HUES48 (cell line): ENCODE data around the gene NUP93.

Source experiments
- H3K27ac ChIP-seq: one replicate; pipeline ENCODE4 v1.7.0; 2013; ENCODE audit warnings: low read depth, low read length, inconsistent platforms
- H3K27me3 ChIP-seq: 2 replicates; pipeline ENCODE4 v1.6.1; 2013; ENCODE audit warnings: mild to moderate bottlenecking, low read length; ENCODE audit not compliant: control insufficient read depth, insufficient read depth
- H3K36me3 ChIP-seq: 2 replicates; pipeline ENCODE4 v1.6.1; 2013; ENCODE audit warnings: low read length; ENCODE audit not compliant: control insufficient read depth, insufficient read depth
- H3K4me1 ChIP-seq: 2 replicates; pipeline ENCODE4 v1.6.1; 2013; ENCODE audit warnings: mild to moderate bottlenecking, low read length; ENCODE audit not compliant: control insufficient read depth, insufficient read depth
- H3K4me3 ChIP-seq: 2 replicates; pipeline ENCODE4 v1.5.1; 2013; ENCODE audit warnings: mild to moderate bottlenecking, low read depth, low read length
- H3K9ac ChIP-seq: 2 replicates; pipeline ENCODE4 v1.6.1; 2013; ENCODE audit warnings: mild to moderate bottlenecking, low read depth, low read length, moderate library complexity
- H3K9me3 ChIP-seq: 2 replicates; pipeline ENCODE4 v1.6.1; 2013; ENCODE audit warnings: low read length; ENCODE audit not compliant: control insufficient read depth, insufficient read depth

NUP93 gene

GRCh38 chr16:56871172-56871593, 141.3 kb downstream of the NUP93 start:
- Histone ChIP-seq H3K4me1 (no peaks in the 10 kb centered on the region), H3K27me3 (no peaks in the 10 kb centered on the region), H3K9me3 (no peaks in the 10 kb centered on the region), H3K4me3 (no peak overlapping the region), H3K9ac (no peak overlapping the region), H3K27ac (no peak overlapping the region), H3K36me3 (no peaks in the 10 kb centered on the region)

- no peaks in the 10 kb centered on the region for H3K4me1 ChIP-seq
These were observed 143.0 kb downstream of the NUP93 start for GRCh38 chr16:56872863-56873391.

GRCh38 chr16:56874800-56875199, 144.9 kb downstream of the NUP93 start:
- Histone ChIP-seq H3K4me1 (no peaks in the 10 kb centered on the region), H3K9ac (no peak overlapping the region), H3K36me3 (no peaks in the 10 kb centered on the region), H3K27me3 (no peaks in the 10 kb centered on the region), H3K4me3 (no peak overlapping the region), H3K9me3 (no peaks in the 10 kb centered on the region), H3K27ac (no peak overlapping the region)

More at GRCh38 chr16:56872863-56873391, 143.0 kb downstream of the NUP93 start:
- Histone ChIP-seq H3K27me3 (no peaks in the 10 kb centered on the region), H3K36me3 (no peaks in the 10 kb centered on the region), H3K4me3 (no peak overlapping the region), H3K9ac (no peak overlapping the region), H3K9me3 (no peaks in the 10 kb centered on the region), H3K27ac (no peak overlapping the region)

- H3K27me3 ChIP-seq, result no peaks in the 10 kb centered on the region
- no peaks in the 10 kb centered on the region for H3K9me3 ChIP-seq
- H3K27ac ChIP-seq, result no peak overlapping the region
- no peak overlapping the region for H3K4me3 ChIP-seq
- no peaks in the 10 kb centered on the region for H3K36me3 ChIP-seq
- no peaks in the 10 kb centered on the region for H3K4me1 ChIP-seq
- H3K9ac ChIP-seq, result no peak overlapping the region
These were observed 146.1 kb downstream of the NUP93 start for GRCh38 chr16:56876048-56876447.

GRCh38 chr16:56877486-56878182, 147.7 kb downstream of the NUP93 start:
- Histone ChIP-seq H3K4me1 (no peaks in the 10 kb centered on the region), H3K27ac (no peak overlapping the region), H3K36me3 (no peaks in the 10 kb centered on the region), H3K9me3 (no peaks in the 10 kb centered on the region), H3K27me3 (no peaks in the 10 kb centered on the region), H3K9ac (no peak overlapping the region), H3K4me3 (no peak overlapping the region)

- Histone ChIP-seq H3K4me3 (no peak overlapping the region), H3K27me3 (no peaks in the 10 kb centered on the region), H3K9me3 (no peaks in the 10 kb centered on the region)
These were observed 148.4 kb downstream of the NUP93 start for GRCh38 chr16:56878282-56878854.

GRCh38 chr16:56879276-56879675, 149.3 kb downstream of the NUP93 start:
- H3K9ac ChIP-seq, result no peak overlapping the region
- no peaks in the 10 kb centered on the region for H3K4me1 ChIP-seq
- H3K9me3 ChIP-seq, result no peaks in the 10 kb centered on the region
- no peaks in the 10 kb centered on the region for H3K36me3 ChIP-seq
- H3K27me3 ChIP-seq, result no peaks in the 10 kb centered on the region
- no peak overlapping the region for H3K4me3 ChIP-seq
- H3K27ac ChIP-seq, result no peak overlapping the region

More at GRCh38 chr16:56878282-56878854, 148.4 kb downstream of the NUP93 start:
- Histone ChIP-seq H3K27ac (no peak overlapping the region), H3K4me1 (no peaks in the 10 kb centered on the region), H3K9ac (no peak overlapping the region), H3K36me3 (no peaks in the 10 kb centered on the region)

GRCh38 chr16:56880176-56880575, 150.2 kb downstream of the NUP93 start:
- Histone ChIP-seq H3K36me3 (no peaks in the 10 kb centered on the region), H3K9me3 (peaks cover 3% of the 10 kb centered on the region), H3K27me3 (no peaks in the 10 kb centered on the region), H3K4me3 (no peak overlapping the region), H3K27ac (no peak overlapping the region), H3K9ac (no peak overlapping the region), H3K4me1 (no peaks in the 10 kb centered on the region)

- Histone ChIP-seq H3K9ac (no peak overlapping the region), H3K4me3 (no peak overlapping the region), H3K9me3 (peaks cover 8% of the 10 kb centered on the region), H3K36me3 (no peaks in the 10 kb centered on the region), H3K27ac (no peak overlapping the region), H3K4me1 (no peaks in the 10 kb centered on the region), H3K27me3 (no peaks in the 10 kb centered on the region)
These were observed 150.8 kb downstream of the NUP93 start for GRCh38 chr16:56880685-56881084.

GRCh38 chr16:56882077-56882800, 152.3 kb downstream of the NUP93 start:
- H3K9ac ChIP-seq, result no peak overlapping the region
- no peak overlapping the region for H3K27ac ChIP-seq
- H3K36me3 ChIP-seq, result no peaks in the 10 kb centered on the region
- no peaks in the 10 kb centered on the region for H3K27me3 ChIP-seq
- H3K4me3 ChIP-seq, result no peak overlapping the region
- H3K4me1 ChIP-seq, result no peaks in the 10 kb centered on the region
- peaks cover 16% of the 10 kb centered on the region for H3K9me3 ChIP-seq

- no peaks in the 10 kb centered on the region for H3K27me3 ChIP-seq
- peaks cover 16% of the 10 kb centered on the region for H3K9me3 ChIP-seq
- no peaks in the 10 kb centered on the region for H3K4me1 ChIP-seq
- no peak overlapping the region for H3K27ac ChIP-seq
- H3K36me3 ChIP-seq, result no peaks in the 10 kb centered on the region
- H3K9ac ChIP-seq, result no peak overlapping the region
- H3K4me3 ChIP-seq, result no peak overlapping the region
These were observed 153.7 kb downstream of the NUP93 start for GRCh38 chr16:56883586-56883985.
